Ascending aorta (tissue), 2 donors: ENCODE measurements around the gene PLCG2. TPM values are rescaled to one million over a fixed set of nuclear protein-coding genes. Genes with fewer than 3 reads are reported as not detected.

Experiments used
- DNase-seq, 2 donors: peaks; one replicate each; pipeline ENCODE4 v3.0.0-alpha.2; 2019; ENCODE audit warnings: low spot score in 2 of 2
- H3K27ac ChIP-seq, 2 donors: fragments of 200-600 bp; sonication (generic); one replicate each; pipeline ENCODE4 v1.5.1; 2016 to 2017; ENCODE audit warnings: mild to moderate bottlenecking in 1 of 2
- H3K27me3 ChIP-seq: fragments of 200-600 bp; sonication (generic); one replicate; pipeline ENCODE4 v1.5.1; 2017
- H3K36me3 ChIP-seq, 2 donors: fragments of 200-600 bp; sonication (generic); one replicate each; pipeline ENCODE4 v1.5.1; 2016
- H3K4me1 ChIP-seq, 2 donors: fragments of 200-600 bp; sonication (generic); one replicate each; pipeline ENCODE4 v1.5.1; 2016 to 2017; ENCODE audit warnings: mild to moderate bottlenecking in 1 of 2
- H3K4me3 ChIP-seq, 2 donors: fragments of 200-600 bp; sonication (generic); one replicate each; pipeline ENCODE4 v1.5.1; 2016 to 2017; ENCODE audit warnings: mild to moderate bottlenecking in 1 of 2
- H3K9me3 ChIP-seq, 2 donors: fragments of 200-600 bp; sonication (generic); one replicate each; pipeline ENCODE4 v1.5.1; 2016
- intact Hi-C: fragments of 100-400 bp; cut with DNase I; formaldehyde crosslinking; loops from one replicate; pipeline ENCODE4 v1.15.1; 2023
- total RNA-seq: library from RNA; depleted of rRNA; stranded (reverse); fragments of >200 nt; gene quantifications from one replicate; pipeline ENCODE4 v1.1.0, GENCODE V29; 2016
- TF ChIP-seq, protein P1 (sequence below), 3 experiments: fragments of 200-600 bp in 2 of 3; fragments of 450-650 bp in 1 of 3; sonication (generic) in 2 of 3; IDR thresholded peaks; one replicate each; pipeline ENCODE4 v1.5.1; 2016 to 2019; ENCODE audit warnings: antibody characterized with exemption in 3 of 3, mild to moderate bottlenecking in 1 of 3, moderate library complexity in 1 of 3

PLCG2 gene
- total RNA-seq, 1 donor from 2014 or later, result 34.2 TPM

DNA sequence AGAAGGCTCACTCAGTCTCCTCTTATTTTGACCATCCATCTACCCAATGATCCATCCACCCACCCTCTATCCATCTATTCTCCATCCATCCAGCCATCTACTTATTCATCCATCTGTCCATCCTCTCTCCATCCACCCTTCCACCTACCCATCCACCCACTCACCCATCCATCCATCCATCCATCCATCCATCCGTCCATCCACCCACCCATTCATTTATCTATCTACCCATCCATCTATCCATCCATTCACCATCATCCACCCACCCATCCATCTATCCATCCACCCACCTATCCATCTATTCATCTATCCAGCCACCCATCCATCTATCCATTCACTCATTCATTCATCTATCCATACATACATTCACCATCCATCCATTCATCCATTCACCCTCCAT lies 45.8 kb upstream of the PLCG2 start:
- TF ChIP-seq, protein P1, sequence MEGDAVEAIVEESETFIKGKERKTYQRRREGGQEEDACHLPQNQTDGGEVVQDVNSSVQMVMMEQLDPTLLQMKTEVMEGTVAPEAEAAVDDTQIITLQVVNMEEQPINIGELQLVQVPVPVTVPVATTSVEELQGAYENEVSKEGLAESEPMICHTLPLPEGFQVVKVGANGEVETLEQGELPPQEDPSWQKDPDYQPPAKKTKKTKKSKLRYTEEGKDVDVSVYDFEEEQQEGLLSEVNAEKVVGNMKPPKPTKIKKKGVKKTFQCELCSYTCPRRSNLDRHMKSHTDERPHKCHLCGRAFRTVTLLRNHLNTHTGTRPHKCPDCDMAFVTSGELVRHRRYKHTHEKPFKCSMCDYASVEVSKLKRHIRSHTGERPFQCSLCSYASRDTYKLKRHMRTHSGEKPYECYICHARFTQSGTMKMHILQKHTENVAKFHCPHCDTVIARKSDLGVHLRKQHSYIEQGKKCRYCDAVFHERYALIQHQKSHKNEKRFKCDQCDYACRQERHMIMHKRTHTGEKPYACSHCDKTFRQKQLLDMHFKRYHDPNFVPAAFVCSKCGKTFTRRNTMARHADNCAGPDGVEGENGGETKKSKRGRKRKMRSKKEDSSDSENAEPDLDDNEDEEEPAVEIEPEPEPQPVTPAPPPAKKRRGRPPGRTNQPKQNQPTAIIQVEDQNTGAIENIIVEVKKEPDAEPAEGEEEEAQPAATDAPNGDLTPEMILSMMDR (IDR thresholded peaks at IDR 0.05), result no peak
- Histone ChIP-seq H3K27ac (no peak overlapping the region), H3K4me3 (no peak overlapping the region), H3K36me3 (no peaks in the 10 kb centered on the region), H3K4me1 (peaks cover 0 to 12% of the 10 kb centered on the region in 2 donors), H3K9me3 (no peaks in the 10 kb centered on the region), H3K27me3 (no peaks in the 10 kb centered on the region)
- intact Hi-C loops, result loop anchor here (10.0 kb wide), 1 partner anchor 528 kb away; no protein-coding TSS in a partner anchor
- no peak for DNase-seq

DNA sequence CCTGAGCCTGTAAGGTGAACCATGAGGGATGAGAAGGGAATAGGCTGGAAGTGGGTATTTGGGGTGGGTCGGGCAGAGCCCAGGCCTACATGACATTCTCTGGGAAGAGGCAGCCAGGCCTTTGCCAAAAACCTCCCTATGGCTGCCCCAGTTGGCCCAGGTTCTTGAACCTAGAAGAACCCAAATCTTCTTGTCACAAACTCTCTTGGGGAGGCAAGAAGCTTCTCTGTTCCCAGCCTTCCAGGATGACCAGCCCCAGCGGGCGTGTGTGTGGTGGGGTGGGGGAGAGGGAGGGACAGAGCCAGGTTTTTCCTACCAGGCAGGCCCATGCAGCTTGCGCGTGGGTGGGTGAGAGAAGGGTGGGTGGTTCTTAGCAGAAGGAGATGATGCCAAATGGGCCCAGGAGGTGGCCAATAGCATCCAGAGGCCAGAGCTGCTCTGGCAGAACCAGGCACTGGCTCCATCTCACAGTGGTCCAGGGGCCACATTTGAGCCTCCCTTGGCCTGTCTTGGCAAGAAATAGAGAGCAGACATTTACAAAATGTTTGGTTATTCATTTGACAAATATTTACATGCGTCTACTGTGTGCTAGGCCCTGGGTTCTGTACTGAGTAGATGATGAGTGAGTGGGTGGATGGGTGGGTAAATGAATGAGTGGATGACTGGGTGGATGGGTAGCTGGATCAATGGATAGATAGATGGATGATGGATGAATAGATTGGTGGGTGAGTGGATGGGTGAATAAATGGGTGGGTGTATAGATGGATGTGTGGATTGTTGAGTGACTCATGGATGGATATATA lies 44.3 kb upstream of the PLCG2 start:
- TF ChIP-seq, protein P1 (IDR thresholded peaks at IDR 0.05), result no peak
- Histone ChIP-seq H3K27ac (no peak overlapping the region), H3K9me3 (no peaks in the 10 kb centered on the region), H3K4me3 (no peak overlapping the region), H3K36me3 (no peaks in the 10 kb centered on the region), H3K27me3 (no peaks in the 10 kb centered on the region), H3K4me1 (peaks cover 0 to 12% of the 10 kb centered on the region in 2 donors)
- DNase-seq, result no peak
- intact Hi-C loops, result loop anchor here (5.0 to 10.0 kb wide), 2 partner anchors 530 to 698 kb away; partner anchors contain the start of gene ATMIN

DNA sequence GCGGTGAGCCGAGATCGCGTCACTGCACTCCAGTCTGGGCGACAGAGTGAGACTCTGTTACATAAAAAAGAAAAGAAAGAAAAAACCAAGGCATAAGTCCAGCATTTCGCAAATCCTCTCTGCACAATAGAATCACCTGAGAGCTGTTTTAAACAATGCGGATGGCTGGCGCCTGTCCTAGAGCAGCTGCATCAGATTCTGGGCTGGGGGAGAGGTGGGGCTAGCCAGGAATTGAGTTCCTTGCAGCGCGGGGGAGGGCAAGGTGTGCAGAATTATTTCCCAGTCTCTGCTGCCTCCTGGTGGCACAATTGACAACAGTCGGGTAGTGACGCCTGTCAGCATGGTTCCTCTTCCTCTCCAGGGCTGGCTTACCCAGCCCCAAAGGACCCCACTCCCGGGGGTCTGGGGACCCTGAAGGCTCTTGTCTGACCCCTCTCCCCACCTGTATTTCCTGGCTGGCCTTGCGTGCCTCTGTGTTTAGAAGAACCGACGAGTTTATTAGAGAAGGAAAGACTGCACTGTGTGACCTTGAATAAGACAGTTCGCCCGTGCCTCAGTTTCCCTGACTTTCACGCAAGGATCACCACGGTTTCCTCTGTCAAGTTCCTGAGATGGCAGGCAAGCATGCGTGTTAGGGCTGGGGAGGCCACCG lies 41.1 kb upstream of the PLCG2 start:
- Histone ChIP-seq H3K4me3 (peak overlapping the region; percentile 6 to 38), H3K27ac (no peak overlapping the region), H3K36me3 (no peaks in the 10 kb centered on the region), H3K4me1 (peaks cover 0 to 4% of the 10 kb centered on the region in 2 donors), H3K9me3 (no peaks in the 10 kb centered on the region), H3K27me3 (no peaks in the 10 kb centered on the region)
- intact Hi-C loops, result loop anchor here (1.0 to 10.0 kb wide), 3 partner anchors 335 to 701 kb away; partner anchors contain the start of gene ATMIN
- TF ChIP-seq, protein P1 (IDR thresholded peaks at IDR 0.05), result peak; percentile 66 to 72 (median 69)
- DNase-seq, result peak in 1 of 2 donors; percentile 86

DNA sequence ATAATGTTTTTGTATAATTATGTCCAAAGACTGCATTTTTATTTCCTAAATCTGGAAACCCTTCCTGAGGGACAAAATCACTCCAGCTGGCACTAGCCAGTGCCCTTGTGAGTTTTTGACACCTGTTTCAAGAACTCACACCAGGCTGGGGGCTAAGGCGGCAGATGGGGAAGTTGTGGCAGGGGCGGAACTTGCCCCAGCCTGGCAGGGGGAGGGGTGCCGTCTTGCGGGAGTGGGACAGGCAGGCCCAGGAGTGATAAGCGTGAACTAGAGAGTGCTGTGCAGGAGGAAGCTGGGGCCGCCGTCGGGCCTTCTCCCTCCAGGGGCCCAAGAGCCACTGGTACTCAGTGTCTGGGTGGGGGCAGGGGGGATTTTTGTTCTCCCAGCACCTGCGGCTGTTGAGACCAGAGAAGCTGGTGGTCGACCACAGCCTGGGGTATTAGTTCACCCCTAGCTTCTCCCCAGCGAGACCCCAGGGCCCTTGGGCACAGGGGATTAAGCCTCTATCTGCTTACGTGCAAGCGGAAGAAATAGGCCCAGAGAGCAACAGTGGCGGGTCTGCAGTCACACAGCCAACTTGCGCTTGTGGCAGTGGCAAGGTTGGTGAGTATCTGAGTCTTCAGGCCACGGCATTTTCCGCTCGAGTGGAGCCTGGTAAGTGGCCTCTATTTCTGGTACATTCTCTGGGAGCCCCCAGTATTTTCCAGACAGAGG lies 40.2 kb upstream of the PLCG2 start:
- Histone ChIP-seq H3K9me3 (no peaks in the 10 kb centered on the region), H3K27ac (no peak overlapping the region), H3K36me3 (no peaks in the 10 kb centered on the region), H3K4me1 (peaks cover 0 to 4% of the 10 kb centered on the region in 2 donors), H3K27me3 (no peaks in the 10 kb centered on the region), H3K4me3 (no peak overlapping the region)
- intact Hi-C loops, result loop anchor here (1.0 to 10.0 kb wide), 3 partner anchors 336 to 702 kb away; partner anchors contain the start of gene ATMIN
- TF ChIP-seq, protein P1 (IDR thresholded peaks at IDR 0.05), result no peak
- no peak for DNase-seq

DNA sequence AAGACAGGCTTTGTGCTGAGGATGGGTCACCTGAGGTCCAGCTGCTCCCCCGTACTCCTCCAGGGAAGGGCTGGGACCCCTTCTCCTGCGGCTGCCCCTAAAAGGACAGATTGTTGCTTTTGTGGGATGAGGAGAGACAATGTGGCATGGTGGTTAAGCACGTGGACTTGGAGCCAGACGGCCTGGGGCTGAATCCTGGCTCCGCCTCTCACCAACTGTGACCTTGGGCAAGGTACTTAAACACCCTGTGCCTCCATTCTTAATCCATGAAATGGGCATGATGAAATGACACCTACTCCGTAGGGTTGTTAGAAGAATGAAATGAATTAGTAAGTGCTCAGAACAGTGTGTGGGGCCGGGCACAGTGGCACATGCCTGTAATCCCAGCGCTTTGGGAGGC lies 39.6 kb upstream of the PLCG2 start:
- intact Hi-C loops, result loop anchor here (5.0 to 10.0 kb wide), 2 partner anchors 535 to 702 kb away; partner anchors contain the start of gene ATMIN
- Histone ChIP-seq H3K36me3 (no peaks in the 10 kb centered on the region), H3K9me3 (no peaks in the 10 kb centered on the region), H3K4me1 (peaks cover 0 to 4% of the 10 kb centered on the region in 2 donors), H3K27ac (no peak overlapping the region), H3K27me3 (no peaks in the 10 kb centered on the region), H3K4me3 (no peak overlapping the region)
- TF ChIP-seq, protein P1 (IDR thresholded peaks at IDR 0.05), result no peak
- DNase-seq, result no peak
